HepG2 (cell line): ENCODE measurements around the gene HBEGF. TPM values are rescaled to one million over a fixed set of nuclear protein-coding genes. Genes with fewer than 3 reads are reported as not detected.
A peak's percentile ranks its signal among the peaks of the same experiment; 100 is the strongest.

Experiments used
- HINFP ChIP-seq: sonication (generic); formaldehyde crosslinking; IDR thresholded peaks from 2 replicates; pipeline ENCODE4 v1.4.0; 2020; ENCODE audit warnings: low read depth, mild to moderate bottlenecking, missing genetic modification reagents
- MIER2 ChIP-seq: IDR thresholded peaks from 2 replicates; pipeline ENCODE4 v1.6.1; 2016; ENCODE audit warnings: missing biosample characterization, missing genetic modification reagents
- NPAS2 ChIP-seq: sonication (generic); formaldehyde crosslinking; IDR thresholded peaks from 2 replicates; pipeline ENCODE4 v1.8.0; 2022; ENCODE audit warnings: mild to moderate bottlenecking, missing genetic modification reagents, borderline replicate concordance
- SMAD1 ChIP-seq: sonication (generic); formaldehyde crosslinking; IDR thresholded peaks from 2 replicates; pipeline ENCODE4 v1.4.0; 2020; ENCODE audit warnings: missing genetic modification reagents, low read depth, mild to moderate bottlenecking, borderline replicate concordance
- SOX13 ChIP-seq, 3 experiments: fragments of 450-650 bp in 1 of 3; sonication (generic) in 1 of 3; formaldehyde crosslinking in 1 of 3; IDR thresholded peaks in 2 of 3; conservative IDR thresholded peaks in 1 of 3; 2 replicates each; pipeline versions ENCODE4 v1.5.0 to v1.6.1; 2016 to 2020; ENCODE audit warnings: antibody characterized with exemption in 1 of 3, mild to moderate bottlenecking in 1 of 3, missing compliant biosample characterization in 1 of 3, missing genetic modification reagents in 1 of 3, moderate library complexity in 1 of 3
- ZNF574 ChIP-seq: sonication (generic); formaldehyde crosslinking; IDR thresholded peaks from 2 replicates; pipeline ENCODE4 v1.4.0; 2020; ENCODE audit warnings: missing genetic modification reagents
- ZNF773 ChIP-seq: sonication (generic); formaldehyde crosslinking; IDR thresholded peaks from 2 replicates; pipeline ENCODE4 v1.4.0; 2020; ENCODE audit warnings: missing genetic modification reagents, borderline replicate concordance
- ZSCAN29 ChIP-seq: sonication (generic); formaldehyde crosslinking; conservative IDR thresholded peaks from 2 replicates; pipeline ENCODE4 v1.4.0; 2020; ENCODE audit warnings: mild to moderate bottlenecking, missing genetic modification reagents
- polyA plus RNA-seq, 8 experiments: library from polyadenylated mRNA; depleted of rRNA in 3 of 8; stranded (reverse) in 7 of 8; unstranded in 1 of 8; fragments of >200 nt; fragmentation: Illumina TruSeq in 4 of 8; extraction: Trizol in 4 of 8; gene quantifications; 2 replicates each; pipeline versions ENCODE4 v1.2.1 to v1.2.3, GENCODE V29; 2011 to 2016; ENCODE audit warnings: low read depth in 4 of 8, missing spikeins in 1 of 8, mixed read lengths in 1 of 8; ENCODE audit not compliant: insufficient read depth in 1 of 8
- total RNA-seq, 5 experiments: library from RNA; depleted of rRNA; stranded (reverse); fragments of >200 nt; fragmentation: Illumina TruSeq; extraction: Trizol; gene quantifications; 2 replicates each; pipeline ENCODE4 v1.2.3, GENCODE V29; 2016; ENCODE audit warnings: low read depth in 1 of 5
- TF ChIP-seq, protein P1 (sequence below): IDR thresholded peaks from 2 replicates; pipeline ENCODE4 v1.6.1; 2012; ENCODE audit warnings: inconsistent platforms

HBEGF gene
- total and polyA plus RNA-seq, 2 of the 13 experiments (the other 11 are each of a cell fraction or from before 2014, with no cell fraction given) = 1.7 to 5.0 TPM

- TF ChIP-seq, protein P1, sequence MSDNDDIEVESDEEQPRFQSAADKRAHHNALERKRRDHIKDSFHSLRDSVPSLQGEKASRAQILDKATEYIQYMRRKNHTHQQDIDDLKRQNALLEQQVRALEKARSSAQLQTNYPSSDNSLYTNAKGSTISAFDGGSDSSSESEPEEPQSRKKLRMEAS = no peak
- TF ChIP-seq ZNF574 (CRISPR knock-in tag) (no peak), SOX13 (IDR thresholded peaks at IDR 0.05) (no peak), SOX13 (CRISPR knock-in tag; conservative IDR thresholded peaks at IDR 0.05 in 1 of 2, IDR thresholded peaks at IDR 0.05 in 1 of 2) (peak in 1 of 2 experiments; percentile 72; a peak in 2 of 4 replicates), HINFP (CRISPR knock-in tag) (no peak), NPAS2 (CRISPR knock-in tag) (no peak), SMAD1 (CRISPR knock-in tag) (no peak), ZNF773 (CRISPR knock-in tag) (no peak), MIER2 (CRISPR knock-in tag) (no peak), ZSCAN29 (CRISPR knock-in tag) (0 out of 2 replicates have a peak, but pooled peaks have one; percentile 34)
These were observed 53.1 kb downstream of the HBEGF start (continued) for GRCh38 chr5:140293091-140293848.
